HL-60 (cell line): ENCODE data around the gene HSPH1.

ENCODE experiments used
- DNase-seq, 2 experiments: peaks; one replicate each; pipeline ENCODE4 v3.0.0-alpha.2; 2010 to 2020; ENCODE audit warnings: low read depth in 1 of 2, low spot score in 1 of 2
- H3K27ac ChIP-seq: fragments of 250-450 bp; sonication (Bioruptor Pico); replicated peaks from 2 replicates; pipeline ENCODE4 v1.5.1; 2020; ENCODE audit warnings: mild to moderate bottlenecking, moderate library complexity
- H3K27me3 ChIP-seq: fragments of 250-450 bp; sonication (Bioruptor Pico); 2 replicates; pipeline ENCODE4 v1.5.1; 2021; ENCODE audit warnings: mild to moderate bottlenecking, moderate library complexity; ENCODE audit not compliant: insufficient read depth, poor library complexity, severe bottlenecking
- H3K4me3 ChIP-seq: replicated peaks from 2 replicates; pipeline ENCODE4 v1.5.1; 2011; ENCODE audit warnings: mild to moderate bottlenecking, control low read depth, low read length; ENCODE audit not compliant: insufficient read depth
- CTCF ChIP-seq: IDR thresholded peaks from one replicate; pipeline ENCODE4 v1.5.1; 2011; ENCODE audit warnings: low read length, control low read depth, inconsistent platforms; ENCODE audit not compliant: insufficient read depth
- GABPA ChIP-seq: IDR thresholded peaks from 2 replicates; pipeline ENCODE4 v1.6.1; 2012; ENCODE audit warnings: low read depth
- POLR2AphosphoS5 ChIP-seq: IDR thresholded peaks from 2 replicates; pipeline ENCODE4 v1.6.1; 2012; ENCODE audit warnings: low read depth
- REST ChIP-seq: IDR thresholded peaks from 2 replicates; pipeline ENCODE4 v1.6.1; 2012; ENCODE audit warnings: low read depth; ENCODE audit not compliant: insufficient replicate concordance
- SPI1 ChIP-seq: IDR thresholded peaks from 2 replicates; pipeline ENCODE4 v1.6.1; 2012; ENCODE audit warnings: low read depth, mild to moderate bottlenecking, borderline replicate concordance

Gene HSPH1

GRCh38 chr13:31159306-31159705 is 2.4 kb downstream of the HSPH1 start:
- Histone ChIP-seq H3K27ac (no peak overlapping the region), H3K27me3 (no peaks in the 10 kb centered on the region), H3K4me3 (0 out of 2 replicates have a peak overlapping the region, but pooled peaks have one; percentile 0)
- TF ChIP-seq SPI1: no peak
- no peak for TF ChIP-seq GABPA
- no peak for TF ChIP-seq POLR2AphosphoS5
- TF ChIP-seq CTCF: no peak
- no peak for TF ChIP-seq REST
- no peak for DNase-seq

GRCh38 chr13:31154939-31155338 is 6.8 kb downstream of the HSPH1 start:
- no peak overlapping the region for H3K27ac ChIP-seq
- no peak overlapping the region for H3K4me3 ChIP-seq
- no peak for TF ChIP-seq CTCF
- no peak for TF ChIP-seq POLR2AphosphoS5
- no peak for TF ChIP-seq REST
- no peak for TF ChIP-seq SPI1
- TF ChIP-seq GABPA: no peak
- no peak for DNase-seq
- no peaks in the 10 kb centered on the region for H3K27me3 ChIP-seq

GRCh38 chr13:31151837-31152236 is 9.9 kb downstream of the HSPH1 start:
- H3K27me3 ChIP-seq: no peaks in the 10 kb centered on the region
- H3K4me3 ChIP-seq: no peak overlapping the region
- no peak overlapping the region for H3K27ac ChIP-seq
- TF ChIP-seq SPI1: no peak
- TF ChIP-seq REST: no peak
- TF ChIP-seq POLR2AphosphoS5: no peak
- no peak for TF ChIP-seq GABPA
- no peak for DNase-seq
